SK-N-SH (cell line): ENCODE measurements around the gene BRICD5. TPM values are rescaled to one million over a fixed set of nuclear protein-coding genes. Genes with fewer than 3 reads are reported as not detected.

Source experiments
- CTCF ChIA-PET: fragments of 300-600, 350-600 bp; formaldehyde crosslinking; extraction: SDS; loops from one replicate; lab custom pipeline; 2021; lab: Yijun Ruan, JAX
- POLR2A ChIA-PET: fragments of 350-600 bp; sonication (Branson Sonifier 250); formaldehyde crosslinking; extraction: SDS; loops from one replicate; lab custom pipeline; 2020; ENCODE audit warnings: antibody characterized with exemption, inconsistent platforms; lab: Yijun Ruan, JAX
- DNase-seq: peaks from one replicate; pipeline ENCODE4 v3.0.0; 2012
- H2AFZ ChIP-seq: fragments of 200-600 bp; sonication (generic); 2 replicates; pipeline ENCODE4 v1.8.1; 2016; ENCODE audit warnings: antibody characterized with exemption, mild to moderate bottlenecking, low read depth
- H3F3A ChIP-seq: fragments of 200-600 bp; sonication (generic); replicated peaks from 2 replicates; pipeline ENCODE3; 2016; ENCODE audit warnings: antibody characterized with exemption, mild to moderate bottlenecking; ENCODE audit not compliant: insufficient read depth
- H3K27ac ChIP-seq, 2 experiments: fragments of 200-500 bp in 1 of 2; fragments of 200-600 bp in 1 of 2; sonication (Bioruptor generic) in 1 of 2; sonication (generic), shearing (Covaris generic) in 1 of 2; 2 replicates each; pipeline versions ENCODE4 v1.5.1 to v1.6.1; 2014 to 2016; ENCODE audit warnings: low read depth in 2 of 2, inconsistent platforms in 1 of 2, low read length in 1 of 2, mild to moderate bottlenecking in 1 of 2, mixed read lengths in 1 of 2
- H3K27me3 ChIP-seq: fragments of 200-600 bp; sonication (generic), shearing (Covaris generic); 2 replicates; pipeline ENCODE4 v1.6.1; 2016; ENCODE audit warnings: mixed run types; ENCODE audit not compliant: insufficient read depth
- H3K36me3 ChIP-seq, 2 experiments: fragments of 200-500 bp in 1 of 2; fragments of 200-600 bp in 1 of 2; sonication (Bioruptor generic) in 1 of 2; sonication (generic) in 1 of 2; replicated peaks in 1 of 2; 2 replicates each; pipeline versions ENCODE3 to v1.5.1; 2014 to 2016; ENCODE audit warnings: low read length in 1 of 2, mild to moderate bottlenecking in 1 of 2; ENCODE audit not compliant: insufficient read depth in 2 of 2, control insufficient read depth in 1 of 2
- H3K4me1 ChIP-seq, 2 experiments: fragments of 200-500 bp in 1 of 2; fragments of 200-600 bp in 1 of 2; sonication (Bioruptor generic) in 1 of 2; sonication (generic), shearing (Covaris generic) in 1 of 2; 2 replicates each; pipeline versions ENCODE4 v1.5.1 to v1.6.1; 2014 to 2016; ENCODE audit warnings: low read depth in 1 of 2, low read length in 1 of 2, mixed run types in 1 of 2; ENCODE audit not compliant: insufficient read depth in 2 of 2, control insufficient read depth in 1 of 2
- H3K4me2 ChIP-seq: fragments of 200-600 bp; sonication (generic), shearing (Covaris generic); 2 replicates; pipeline ENCODE4 v1.6.1; 2017; ENCODE audit warnings: mixed run types
- H3K4me3 ChIP-seq, 2 experiments: fragments of 200-500 bp in 1 of 2; fragments of 200-600 bp in 1 of 2; sonication (Bioruptor generic) in 1 of 2; sonication (generic), shearing (Covaris generic) in 1 of 2; 2 replicates each; pipeline versions ENCODE4 v1.5.1 to v1.8.1; 2014 to 2016; ENCODE audit warnings: low read depth in 2 of 2, inconsistent platforms in 1 of 2, low read length in 1 of 2, mild to moderate bottlenecking in 1 of 2, mixed read lengths in 1 of 2, moderate library complexity in 1 of 2
- H3K79me2 ChIP-seq: fragments of 200-600 bp; sonication (generic); 2 replicates; pipeline ENCODE4 v1.8.1; 2017; ENCODE audit warnings: mild to moderate bottlenecking; ENCODE audit not compliant: insufficient read depth
- H3K9ac ChIP-seq: fragments of 200-600 bp; sonication (generic); 2 replicates; pipeline ENCODE4 v1.6.1; 2017; ENCODE audit warnings: mixed run types
- H3K9me2 ChIP-seq: fragments of 200-600 bp; sonication (generic); 2 replicates; pipeline ENCODE4 v1.6.1; 2017; ENCODE audit warnings: mixed run types
- H3K9me3 ChIP-seq: fragments of 200-600 bp; sonication (generic); 2 replicates; pipeline ENCODE4 v1.6.1; 2017; ENCODE audit warnings: mixed run types, mild to moderate bottlenecking, moderate library complexity
- H4K20me1 ChIP-seq: fragments of 200-600 bp; sonication (generic); 2 replicates; pipeline ENCODE4 v1.6.1; 2017; ENCODE audit warnings: mild to moderate bottlenecking, mixed run types; ENCODE audit not compliant: insufficient read depth
- CHD2 ChIP-seq: fragments of 150-350 bp; IDR thresholded peaks from 2 replicates; pipeline ENCODE4 v1.6.1; 2018; ENCODE audit warnings: low read length; ENCODE audit not compliant: partially characterized antibody
- FOXJ3 ChIP-seq: sonication (generic); formaldehyde crosslinking; IDR thresholded peaks from 2 replicates; pipeline ENCODE4 v1.5.1; 2020; ENCODE audit warnings: mild to moderate bottlenecking, missing genetic modification reagents
- FOXM1 ChIP-seq: IDR thresholded peaks from 2 replicates; pipeline ENCODE4 v1.4.0; 2012; ENCODE audit warnings: low read depth, mild to moderate bottlenecking
- GATA2 ChIP-seq: sonication (generic); formaldehyde crosslinking; IDR thresholded peaks from 2 replicates; pipeline ENCODE4 v1.5.0; 2020; ENCODE audit warnings: mild to moderate bottlenecking, missing genetic modification reagents
- NFIC ChIP-seq: IDR thresholded peaks from 2 replicates; pipeline ENCODE4 v1.4.0; 2012; ENCODE audit warnings: borderline replicate concordance
- POLR2AphosphoS5 ChIP-seq: IDR thresholded peaks from 2 replicates; pipeline ENCODE4 v1.6.1; 2012; ENCODE audit warnings: low read depth, low read length
- RAD21 ChIP-seq: IDR thresholded peaks from 2 replicates; pipeline ENCODE4 v1.6.1; 2012; ENCODE audit warnings: mild to moderate bottlenecking, low read length
- RCOR1 ChIP-seq: fragments of 150-350 bp; IDR thresholded peaks from 2 replicates; pipeline ENCODE4 v1.6.1; 2017; ENCODE audit warnings: antibody characterized with exemption, low read length
- RXRA ChIP-seq: IDR thresholded peaks from 2 replicates; pipeline ENCODE4 v1.4.0; 2012; ENCODE audit warnings: low read depth, mild to moderate bottlenecking, borderline replicate concordance
- SMC3 ChIP-seq: IDR thresholded peaks from 2 replicates; pipeline ENCODE4 v1.6.1; 2012; ENCODE audit warnings: low read depth, low read length, improper control_type of control experiment
- TEAD4 ChIP-seq: IDR thresholded peaks from 2 replicates; pipeline ENCODE4 v1.4.0; 2012; ENCODE audit warnings: mild to moderate bottlenecking, borderline replicate concordance; ENCODE audit not compliant: insufficient read depth
- YY1 ChIP-seq: IDR thresholded peaks from 2 replicates; pipeline ENCODE4 v1.4.0; 2012; ENCODE audit warnings: low read depth, mild to moderate bottlenecking
- WGBS: methylation state at CpG from one replicate; pipeline ENCODE4 v1.1.6; 2017; ENCODE audit warnings: low lambda C conversion rate; 5-methylcytosine and 5-hydroxymethylcytosine counted together
- polyA plus RNA-seq, 3 experiments: library from polyadenylated mRNA; depleted of rRNA; stranded (reverse); fragments of >200 nt; gene quantifications; 2 replicates each; pipeline ENCODE4 v1.2.3, GENCODE V29; 2012
- TF ChIP-seq, protein P1 (sequence below): fragments of 200-600 bp; sonication (generic); IDR thresholded peaks from 2 replicates; pipeline ENCODE4 v1.6.1; 2017; ENCODE audit warnings: antibody characterized with exemption, mild to moderate bottlenecking, moderate library complexity

The BRICD5 gene
- polyA plus RNA-seq, 1 of the 3 experiments (the other 2 are of a cell fraction) = 2.3 TPM

- H3F3A ChIP-seq = no peaks in the 10 kb centered on the region
- H3K9ac ChIP-seq = no peak overlapping the region
- CTCF ChIA-PET = interaction anchor here (0.9 to 3.6 kb wide), 22 partner anchors 10 to 306 kb away, joined by 3 to 33 read pairs (median 4); partner anchors contain the start of genes ABCA3, BRICD5, CCNF and ECI1
- peak overlapping the region; percentile 21 to 53; a peak in 2 of 4 replicates for H3K4me3 ChIP-seq
- peak overlapping the region; percentile 77; the same call in 1 of the 2 replicates for H3K4me2 ChIP-seq
- H3K79me2 ChIP-seq = no peaks in the 10 kb centered on the region
- H3K4me1 ChIP-seq = peaks cover 0 to 18% of the 10 kb centered on the region in 2 experiments; a peak in 1 of 4 replicates
- H2AFZ ChIP-seq = no peak overlapping the region
- 21% methylated on average over 6 of the region's 10 CpGs for WGBS
- H3K9me2 ChIP-seq = no peaks in the 10 kb centered on the region
- peak; percentile 77 for TF ChIP-seq RAD21
- TF ChIP-seq NFIC = no peak
- TF ChIP-seq SMC3 = peak; percentile 47
- no peak for TF ChIP-seq RXRA
- no peak for TF ChIP-seq FOXJ3 (CRISPR knock-in tag)
- TF ChIP-seq, protein P1, sequence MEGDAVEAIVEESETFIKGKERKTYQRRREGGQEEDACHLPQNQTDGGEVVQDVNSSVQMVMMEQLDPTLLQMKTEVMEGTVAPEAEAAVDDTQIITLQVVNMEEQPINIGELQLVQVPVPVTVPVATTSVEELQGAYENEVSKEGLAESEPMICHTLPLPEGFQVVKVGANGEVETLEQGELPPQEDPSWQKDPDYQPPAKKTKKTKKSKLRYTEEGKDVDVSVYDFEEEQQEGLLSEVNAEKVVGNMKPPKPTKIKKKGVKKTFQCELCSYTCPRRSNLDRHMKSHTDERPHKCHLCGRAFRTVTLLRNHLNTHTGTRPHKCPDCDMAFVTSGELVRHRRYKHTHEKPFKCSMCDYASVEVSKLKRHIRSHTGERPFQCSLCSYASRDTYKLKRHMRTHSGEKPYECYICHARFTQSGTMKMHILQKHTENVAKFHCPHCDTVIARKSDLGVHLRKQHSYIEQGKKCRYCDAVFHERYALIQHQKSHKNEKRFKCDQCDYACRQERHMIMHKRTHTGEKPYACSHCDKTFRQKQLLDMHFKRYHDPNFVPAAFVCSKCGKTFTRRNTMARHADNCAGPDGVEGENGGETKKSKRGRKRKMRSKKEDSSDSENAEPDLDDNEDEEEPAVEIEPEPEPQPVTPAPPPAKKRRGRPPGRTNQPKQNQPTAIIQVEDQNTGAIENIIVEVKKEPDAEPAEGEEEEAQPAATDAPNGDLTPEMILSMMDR = peak; percentile 52
- TF ChIP-seq RCOR1 = peak; percentile 57; the same call in 1 of the 2 replicates
- H4K20me1 ChIP-seq = no peaks in the 10 kb centered on the region
- H3K9me3 ChIP-seq = no peaks in the 10 kb centered on the region
- H3K36me3 ChIP-seq = no peaks in the 10 kb centered on the region
- POLR2A ChIA-PET = interaction anchor here (0.8 to 3.3 kb wide), 5 partner anchors 12 to 57 kb away, joined by 3 to 18 read pairs (median 5); partner anchors contain the start of genes ECI1 and TRAF7
- no peaks in the 10 kb centered on the region for H3K27me3 ChIP-seq
- H3K27ac ChIP-seq = no peak overlapping the region; a peak in 1 of 4 replicates
- DNase-seq = peak; percentile 74
These were observed 15.8 kb downstream of the BRICD5 start for GRCh38 chr16:2194852-2195321.

GRCh38 chr16:2194166-2194834 lies 16.4 kb downstream of the BRICD5 start:
- Histone ChIP-seq H3K27me3 (no peaks in the 10 kb centered on the region), H3K36me3 (no peaks in the 10 kb centered on the region), H3K4me3 (no peak overlapping the region), H4K20me1 (no peaks in the 10 kb centered on the region), H3K9me3 (no peaks in the 10 kb centered on the region), H3K79me2 (no peaks in the 10 kb centered on the region), H3F3A (no peaks in the 10 kb centered on the region), H3K4me2 (no peak overlapping the region), H2AFZ (no peak overlapping the region), H3K27ac (no peak overlapping the region), H3K4me1 (peaks cover 0 to 18% of the 10 kb centered on the region in 2 experiments; a peak in 1 of 4 replicates), H3K9ac (no peak overlapping the region), H3K9me2 (no peaks in the 10 kb centered on the region)
- CTCF ChIA-PET = interaction anchor here (0.6 to 3.6 kb wide), 22 partner anchors 10 to 307 kb away, joined by 3 to 33 read pairs (median 4); partner anchors contain the start of genes ABCA3, BRICD5, CCNF and ECI1
- DNase-seq = no peak
- POLR2A ChIA-PET = interaction anchor here (0.8 to 3.3 kb wide), 5 partner anchors 11 to 57 kb away, joined by 3 to 18 read pairs (median 5); partner anchors contain the start of genes ECI1 and TRAF7
- TF ChIP-seq FOXM1 = no peak
- no peak for TF ChIP-seq GATA2
- no peak for TF ChIP-seq POLR2AphosphoS5
- TF ChIP-seq YY1 = no peak
- TF ChIP-seq CHD2 = no peak
- TF ChIP-seq TEAD4 = no peak
- 69% methylated on average over 6 of the region's 16 CpGs for WGBS
